ENCODE measurements around the gene CHST11. TPM values are rescaled to one million over a fixed set of nuclear protein-coding genes. Genes with fewer than 3 reads are reported as not detected.

Gene CHST11
- total and polyA plus RNA-seq, 10 of the 15 experiments (the other 5 are each of a cell fraction or from before 2014, with no cell fraction given): 1.9 to 38.1 (median 17.2) TPM

DNA sequence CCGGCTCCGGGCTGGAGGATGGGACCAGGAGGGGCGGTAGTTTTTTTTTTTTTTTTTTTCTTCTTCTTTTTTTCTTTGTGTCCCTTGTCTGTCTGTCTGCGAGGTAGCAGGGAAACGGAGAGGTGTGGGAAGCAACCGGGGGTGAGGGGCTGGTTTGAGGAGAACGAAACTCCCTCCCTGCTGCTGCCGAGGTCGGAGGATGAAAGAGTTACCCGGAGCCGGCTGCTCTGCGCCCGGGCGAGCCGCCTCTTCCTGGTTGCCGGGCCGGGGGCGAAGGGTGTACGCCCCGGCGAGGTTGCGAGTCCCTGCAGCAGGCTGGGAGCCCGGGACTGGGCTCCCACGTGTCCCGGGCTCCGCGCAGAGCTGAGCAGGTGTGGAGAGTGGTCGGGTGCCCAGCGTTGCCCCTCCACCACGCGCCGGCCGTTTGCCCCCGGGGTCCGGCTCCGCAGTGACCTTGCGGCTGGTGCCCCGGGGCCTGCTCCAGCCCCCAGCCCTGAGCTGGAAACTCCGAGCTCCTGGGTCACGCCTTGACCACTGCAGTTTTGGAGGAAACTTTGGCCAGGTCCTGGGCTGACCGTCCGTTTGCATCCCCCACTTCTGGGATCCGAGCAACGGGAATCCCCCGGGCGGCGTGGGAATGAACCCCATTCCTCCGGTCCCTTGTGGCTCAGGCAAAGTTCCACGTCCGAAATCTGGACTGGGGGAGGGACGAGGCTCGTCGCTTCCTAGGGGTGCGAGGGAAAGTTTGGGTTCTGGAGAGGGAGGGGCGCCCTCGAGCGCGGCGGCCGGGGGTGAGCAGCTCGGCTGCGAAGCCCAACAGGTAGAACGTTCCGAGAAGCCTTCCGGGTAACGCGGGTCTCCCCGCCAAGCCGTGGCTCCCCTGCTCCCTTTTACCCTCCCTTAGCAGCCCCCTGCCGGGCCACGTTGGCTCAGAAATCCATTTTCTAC lies 1.3 kb downstream of the CHST11 start (continued):
- TF ChIP-seq FOS (IDR thresholded peaks at IDR 0.05; ENCODE audit: borderline replicate concordance, extremely low read depth, insufficient read length): no peak
- no peak for TF ChIP-seq MEF2A (IDR thresholded peaks at IDR 0.05; ENCODE audit: insufficient read depth, low read depth, low read length)
- TF ChIP-seq SUZ12 (IDR thresholded peaks at IDR 0.05; ENCODE audit: unreplicated experiment): no peak
- no peak for TF ChIP-seq NRF1 (conservative IDR thresholded peaks at IDR 0.05; ENCODE audit: low read depth, low read length)
- TF ChIP-seq SRF (IDR thresholded peaks at IDR 0.05; ENCODE audit: low read depth in 2 of 2, low read length in 2 of 2): no peak
- no peak for TF ChIP-seq FOXM1 (IDR thresholded peaks at IDR 0.05; ENCODE audit: low read depth, low read length)
- peak; percentile 56 to 63 for TF ChIP-seq IKZF2 (IDR thresholded peaks at IDR 0.05)
- TF ChIP-seq CBFB (IDR thresholded peaks at IDR 0.05; ENCODE audit: low read depth): no peak
- TF ChIP-seq, protein P1, sequence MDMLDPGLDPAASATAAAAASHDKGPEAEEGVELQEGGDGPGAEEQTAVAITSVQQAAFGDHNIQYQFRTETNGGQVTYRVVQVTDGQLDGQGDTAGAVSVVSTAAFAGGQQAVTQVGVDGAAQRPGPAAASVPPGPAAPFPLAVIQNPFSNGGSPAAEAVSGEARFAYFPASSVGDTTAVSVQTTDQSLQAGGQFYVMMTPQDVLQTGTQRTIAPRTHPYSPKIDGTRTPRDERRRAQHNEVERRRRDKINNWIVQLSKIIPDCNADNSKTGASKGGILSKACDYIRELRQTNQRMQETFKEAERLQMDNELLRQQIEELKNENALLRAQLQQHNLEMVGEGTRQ (IDR thresholded peaks at IDR 0.05; ENCODE audit: borderline replicate concordance, low read depth, low read length): no peak
- no peak for TF ChIP-seq STAT1 (conservative IDR thresholded peaks at IDR 0.05)
- no peak for TF ChIP-seq MTA3 (IDR thresholded peaks at IDR 0.05; ENCODE audit: borderline replicate concordance, low read length)
- TF ChIP-seq MYC (IDR thresholded peaks at IDR 0.05; ENCODE audit: insufficient read depth, insufficient read length, insufficient replicate concordance, low read length, severe bottlenecking): no peak
- TF ChIP-seq, protein P2, sequence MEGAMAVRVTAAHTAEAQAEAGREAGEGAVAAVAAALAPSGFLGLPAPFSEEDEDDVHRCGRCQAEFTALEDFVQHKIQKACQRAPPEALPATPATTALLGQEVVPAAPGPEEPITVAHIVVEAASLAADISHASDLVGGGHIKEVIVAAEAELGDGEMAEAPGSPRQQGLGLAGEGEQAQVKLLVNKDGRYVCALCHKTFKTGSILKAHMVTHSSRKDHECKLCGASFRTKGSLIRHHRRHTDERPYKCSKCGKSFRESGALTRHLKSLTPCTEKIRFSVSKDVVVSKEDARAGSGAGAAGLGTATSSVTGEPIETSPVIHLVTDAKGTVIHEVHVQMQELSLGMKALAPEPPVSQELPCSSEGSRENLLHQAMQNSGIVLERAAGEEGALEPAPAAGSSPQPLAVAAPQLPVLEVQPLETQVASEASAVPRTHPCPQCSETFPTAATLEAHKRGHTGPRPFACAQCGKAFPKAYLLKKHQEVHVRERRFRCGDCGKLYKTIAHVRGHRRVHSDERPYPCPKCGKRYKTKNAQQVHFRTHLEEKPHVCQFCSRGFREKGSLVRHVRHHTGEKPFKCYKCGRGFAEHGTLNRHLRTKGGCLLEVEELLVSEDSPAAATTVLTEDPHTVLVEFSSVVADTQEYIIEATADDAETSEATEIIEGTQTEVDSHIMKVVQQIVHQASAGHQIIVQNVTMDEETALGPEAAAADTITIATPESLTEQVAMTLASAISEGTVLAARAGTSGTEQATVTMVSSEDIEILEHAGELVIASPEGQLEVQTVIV (IDR thresholded peaks at IDR 0.05; ENCODE audit: borderline replicate concordance, partially characterized antibody): no peak
- TF ChIP-seq CHD2 (IDR thresholded peaks at IDR 0.05; ENCODE audit: borderline replicate concordance, low read depth, low read length): no peak; the same call in 1 of the 2 replicates
- no peak for TF ChIP-seq PAX8 (IDR thresholded peaks at IDR 0.05)
- no peak for TF ChIP-seq EZH2 (IDR thresholded peaks at IDR 0.05; ENCODE audit: borderline replicate concordance, control insufficient read depth, low read depth, low read length)
- TF ChIP-seq SIX5 (IDR thresholded peaks at IDR 0.05; ENCODE audit: low read depth, low read length, severe bottlenecking): no peak
- TF ChIP-seq, protein P3, sequence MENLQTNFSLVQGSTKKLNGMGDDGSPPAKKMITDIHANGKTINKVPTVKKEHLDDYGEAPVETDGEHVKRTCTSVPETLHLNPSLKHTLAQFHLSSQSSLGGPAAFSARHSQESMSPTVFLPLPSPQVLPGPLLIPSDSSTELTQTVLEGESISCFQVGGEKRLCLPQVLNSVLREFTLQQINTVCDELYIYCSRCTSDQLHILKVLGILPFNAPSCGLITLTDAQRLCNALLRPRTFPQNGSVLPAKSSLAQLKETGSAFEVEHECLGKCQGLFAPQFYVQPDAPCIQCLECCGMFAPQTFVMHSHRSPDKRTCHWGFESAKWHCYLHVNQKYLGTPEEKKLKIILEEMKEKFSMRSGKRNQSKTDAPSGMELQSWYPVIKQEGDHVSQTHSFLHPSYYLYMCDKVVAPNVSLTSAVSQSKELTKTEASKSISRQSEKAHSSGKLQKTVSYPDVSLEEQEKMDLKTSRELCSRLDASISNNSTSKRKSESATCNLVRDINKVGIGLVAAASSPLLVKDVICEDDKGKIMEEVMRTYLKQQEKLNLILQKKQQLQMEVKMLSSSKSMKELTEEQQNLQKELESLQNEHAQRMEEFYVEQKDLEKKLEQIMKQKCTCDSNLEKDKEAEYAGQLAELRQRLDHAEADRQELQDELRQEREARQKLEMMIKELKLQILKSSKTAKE (IDR thresholded peaks at IDR 0.05; ENCODE audit: low read depth, poor library complexity, severe bottlenecking): peak; percentile 16
- no peak; the same call in 1 of the 2 replicates for TF ChIP-seq SMARCA5 (IDR thresholded peaks at IDR 0.05)
- no peak for TF ChIP-seq ATF7 (IDR thresholded peaks at IDR 0.05; ENCODE audit: low read depth)
- no peak for TF ChIP-seq NR2C1 (IDR thresholded peaks at IDR 0.05)
- peak; percentile 7; the same call in 1 of the 2 replicates for TF ChIP-seq SMC3 (IDR thresholded peaks at IDR 0.05; ENCODE audit: borderline replicate concordance, low read length)
- peak in 1 of 2 experiments; percentile 24; a peak in 1 of 4 replicates for TF ChIP-seq BHLHE40 (IDR thresholded peaks at IDR 0.05; ENCODE audit: borderline replicate concordance in 1 of 2, low read depth in 2 of 2, low read length in 1 of 2)
- TF ChIP-seq CHD1 (IDR thresholded peaks at IDR 0.05; ENCODE audit: low read depth, low read length): 0 out of 2 replicates have a peak, but pooled peaks have one; percentile 50
